GM21423 (cell line): Measurements from ENCODE around the gene KPTN.

Source experiments
- ATAC-seq: cut with Tn5 transposase; IDR thresholded peaks from one replicate; pipeline ENCODE4 v1.9.1; 2021; ENCODE audit warnings: mild to moderate bottlenecking, moderate library complexity; ENCODE audit not compliant: unreplicated experiment

KPTN gene

DNA sequence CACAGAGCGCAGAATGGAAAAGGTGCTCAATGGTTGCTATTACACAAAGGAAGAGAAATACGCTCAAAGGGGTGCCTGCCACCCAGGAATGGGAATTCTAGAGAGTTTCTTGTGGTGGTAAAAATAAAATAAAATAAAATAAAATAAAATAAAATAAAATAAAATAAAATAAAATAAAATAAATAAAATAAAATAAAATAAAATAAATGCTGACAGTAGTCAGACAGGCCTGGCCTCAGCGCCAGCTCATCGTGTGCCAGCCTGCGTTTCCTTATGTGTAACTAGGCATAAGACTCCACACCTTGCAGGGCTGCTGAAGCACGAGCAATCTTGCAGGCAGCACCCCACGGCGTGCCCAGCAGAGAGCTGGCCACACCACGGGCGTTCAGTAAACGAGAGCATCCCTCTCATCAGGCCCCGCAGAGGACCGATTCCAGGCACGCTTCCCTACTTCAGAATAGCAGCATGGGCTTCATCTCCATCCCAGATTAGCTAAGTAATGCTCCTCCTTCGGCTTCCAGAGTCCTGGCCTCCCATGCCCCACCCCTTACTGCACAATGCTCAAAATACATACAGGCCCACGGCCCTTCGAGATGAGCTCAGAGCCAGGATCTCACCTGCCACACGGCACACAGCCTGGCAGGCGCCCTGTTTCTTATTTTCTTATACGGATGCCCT lies 25.3 kb upstream of the KPTN start:
- ATAC-seq: no peak

DNA sequence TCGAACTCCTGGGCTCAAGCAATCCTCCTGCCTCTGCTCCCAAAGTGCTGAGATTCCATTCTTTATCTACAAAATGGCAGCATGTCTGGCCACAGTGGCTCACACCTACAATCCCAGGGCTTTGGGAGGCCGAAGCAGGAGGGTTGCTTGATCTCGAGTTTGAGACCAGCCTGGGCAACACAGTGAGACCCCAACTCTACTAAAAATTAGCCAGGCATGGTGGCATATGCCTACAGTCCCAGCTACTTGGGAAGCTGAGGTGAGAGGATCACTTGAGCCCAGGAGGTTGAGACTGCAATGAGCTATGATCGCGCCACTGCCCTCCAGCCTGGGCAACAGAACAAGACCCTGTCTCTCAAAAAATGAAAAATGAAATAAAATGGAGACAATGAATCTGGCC lies 24.7 kb upstream of the KPTN start:
- ATAC-seq: no peak

DNA sequence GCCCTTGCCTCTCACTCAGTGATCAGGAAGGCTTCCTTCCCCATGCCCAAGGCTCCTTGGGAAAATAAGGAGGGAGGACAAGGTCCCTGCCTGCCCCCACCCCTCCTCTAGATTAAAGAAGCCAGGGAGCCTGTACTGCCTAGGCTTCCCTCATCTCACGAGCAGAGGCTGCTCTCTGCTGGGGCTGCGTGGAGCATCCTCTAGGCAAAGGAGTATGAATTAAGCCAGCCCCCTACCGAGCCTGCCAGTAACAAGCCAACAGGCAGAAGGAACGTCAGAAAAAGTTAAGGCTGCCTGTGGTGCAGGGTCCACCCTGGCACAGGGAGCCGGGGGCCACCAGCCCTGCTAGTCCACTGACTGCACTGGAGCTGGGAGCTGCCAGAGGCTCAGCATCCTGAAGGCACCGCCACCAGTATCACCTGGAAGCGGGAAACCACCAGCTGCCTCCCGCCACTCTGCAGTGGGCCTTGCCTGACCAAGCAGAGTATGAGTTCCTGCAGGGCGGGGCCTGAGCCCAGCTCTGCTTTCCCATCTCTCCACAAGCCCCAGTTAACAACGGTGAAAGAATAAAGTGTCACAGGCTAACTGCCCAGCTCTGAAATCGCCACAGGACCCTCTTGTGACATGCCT lies 24.0 kb upstream of the KPTN start:
- ATAC-seq: no peak

DNA sequence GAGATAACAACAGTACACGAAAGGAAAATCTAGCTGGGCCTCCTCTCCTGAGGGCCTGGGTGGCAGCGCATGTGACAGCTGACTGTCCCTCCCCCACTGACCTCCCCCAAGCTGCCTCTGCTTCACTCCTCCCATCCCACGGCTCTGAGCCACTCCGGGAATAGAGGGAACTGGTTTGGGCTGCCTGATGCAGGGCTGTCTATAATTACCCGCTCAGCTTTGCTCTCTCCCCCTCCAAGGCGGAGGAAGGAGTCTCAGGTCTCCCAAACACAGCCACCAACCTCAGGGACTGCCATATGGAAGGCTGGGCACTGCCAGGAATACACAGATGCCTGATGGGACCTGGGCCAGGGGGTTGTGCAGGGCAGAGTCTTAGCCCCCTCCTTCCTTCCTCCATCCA lies 23.0 kb upstream of the KPTN start:
- no peak for ATAC-seq

DNA sequence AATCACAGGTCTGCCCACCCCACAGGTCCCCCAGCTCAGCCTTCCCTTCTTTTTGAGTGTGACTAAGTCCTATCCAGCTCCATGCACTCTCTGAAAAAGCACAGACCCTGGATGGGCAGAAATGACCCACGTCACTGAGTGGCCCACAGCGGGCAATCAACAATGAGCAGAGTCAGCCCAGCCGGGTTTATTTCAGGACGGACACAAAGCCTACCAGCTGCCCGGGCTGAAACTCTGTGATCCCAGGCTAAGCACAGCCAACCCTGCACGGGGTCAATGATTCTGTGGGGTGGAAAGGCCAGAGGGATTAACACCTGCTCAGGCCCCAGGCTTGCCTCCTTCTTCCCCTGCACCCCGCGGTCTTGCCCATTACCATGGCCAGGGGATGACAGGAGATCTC lies 22.4 kb upstream of the KPTN start:
- no peak for ATAC-seq

DNA sequence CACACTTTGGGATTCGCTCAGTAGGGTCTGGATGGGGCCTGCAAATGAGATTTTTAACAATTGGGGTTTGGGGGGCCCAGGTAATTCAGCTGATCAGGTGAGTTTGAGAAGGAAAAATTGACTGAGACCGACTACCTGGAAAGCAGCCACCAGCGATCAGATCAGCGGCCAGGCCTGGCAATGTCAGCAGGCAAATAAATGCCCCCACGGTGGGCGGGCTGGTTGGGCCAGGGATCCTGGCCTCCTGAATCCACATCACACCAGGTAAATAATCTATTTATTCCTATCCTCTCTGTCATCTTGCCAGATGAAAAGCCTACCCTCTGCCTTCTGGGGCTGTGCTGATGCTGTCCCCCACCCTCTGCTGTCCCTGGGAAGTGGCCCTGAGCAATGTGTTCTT lies 21.5 kb upstream of the KPTN start:
- no peak for ATAC-seq

DNA sequence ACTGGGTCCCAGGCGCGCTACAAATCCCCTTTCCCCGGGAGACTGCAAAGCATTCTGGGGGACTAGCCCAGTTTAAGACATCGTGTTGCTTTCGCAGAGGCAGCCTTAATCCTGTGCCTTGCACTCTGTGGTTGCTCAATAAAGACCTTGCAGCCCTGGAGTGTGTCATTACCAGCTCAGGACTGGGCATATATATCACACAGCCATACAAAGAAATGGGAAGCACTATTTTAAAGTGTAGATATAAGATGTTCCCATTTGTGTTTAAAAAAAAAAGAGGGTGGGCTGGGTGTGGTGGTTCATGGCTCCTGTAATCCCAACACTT lies 19.8 kb upstream of the KPTN start:
- no peak for ATAC-seq

DNA sequence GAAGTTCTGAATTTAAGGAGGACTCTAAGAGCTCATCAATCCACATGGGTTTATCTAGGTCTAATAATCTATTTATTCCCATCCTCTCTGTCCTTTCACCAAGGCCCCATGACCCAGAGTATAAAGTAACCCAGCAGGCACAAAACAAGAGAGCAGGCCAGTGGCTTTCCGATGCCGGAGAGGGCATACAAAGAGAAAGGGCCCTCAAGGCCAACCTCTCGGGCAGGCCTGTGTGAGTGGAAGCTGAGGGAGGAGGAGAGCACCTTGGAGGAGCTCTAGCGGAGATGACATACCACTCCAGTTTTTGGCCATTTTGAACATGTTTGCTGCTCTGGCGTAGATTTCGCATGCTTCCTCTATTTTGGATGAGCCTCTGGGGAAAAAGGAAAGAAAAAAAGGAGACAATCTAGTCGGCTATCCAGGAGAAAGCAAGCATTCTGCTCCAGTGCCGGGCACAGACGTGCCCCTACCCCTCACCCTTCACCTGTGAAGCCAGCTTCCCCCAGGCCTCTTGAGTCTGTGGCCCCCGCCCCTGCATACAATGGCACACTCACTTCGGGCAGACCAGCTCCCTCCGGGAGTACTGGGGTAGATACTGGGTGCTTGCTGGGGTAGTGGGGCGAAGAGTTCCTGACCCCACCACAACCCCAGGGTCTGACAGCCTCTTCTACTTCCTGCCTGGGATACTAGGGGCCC lies 19.3 kb upstream of the KPTN start:
- ATAC-seq: no peak

DNA sequence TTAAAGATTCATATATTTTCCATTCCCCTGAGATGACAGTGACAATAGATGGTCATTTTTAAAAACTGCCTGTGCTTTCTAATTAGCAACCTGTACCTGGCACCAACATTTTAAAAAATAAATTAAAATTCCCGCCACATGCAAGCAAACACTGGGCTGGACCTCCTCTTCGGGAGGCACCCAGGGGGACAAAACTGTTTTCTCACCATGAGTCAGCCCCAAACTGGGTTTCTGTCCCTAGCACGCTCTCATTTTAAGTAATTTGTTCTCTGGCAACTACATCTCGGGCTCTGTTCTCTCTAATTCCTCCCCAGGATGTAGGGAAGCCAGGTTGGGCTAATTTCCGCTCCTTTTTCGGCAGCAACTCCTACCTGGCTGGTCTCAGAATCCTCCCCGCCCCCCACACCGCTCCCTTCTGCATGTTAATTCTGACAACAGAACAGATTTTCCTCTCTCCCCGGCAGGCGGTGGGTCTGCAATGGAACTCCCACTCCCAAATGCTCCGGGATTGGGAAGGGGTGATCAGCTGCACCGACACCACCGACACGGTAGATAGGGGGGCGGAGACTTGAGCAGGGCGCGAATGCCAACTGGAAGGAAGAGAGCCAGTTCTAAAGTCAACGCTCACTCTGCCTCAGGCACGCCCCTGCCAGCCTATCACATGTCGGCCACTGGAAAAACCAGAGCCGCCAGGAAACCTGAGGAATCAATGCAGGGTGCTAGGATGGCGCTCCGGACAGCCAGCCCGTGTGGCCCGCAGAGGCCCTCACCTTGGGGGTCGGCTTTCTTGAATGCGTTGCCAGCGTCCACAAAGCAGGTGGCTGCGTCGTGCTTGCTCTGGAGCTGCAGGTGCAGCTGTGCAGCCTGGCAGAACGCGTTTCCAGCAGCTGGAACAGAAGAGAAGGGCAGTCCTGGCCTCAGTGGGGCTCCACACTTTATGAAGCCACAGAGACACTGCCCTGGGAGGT lies 16.1 kb upstream of the KPTN start:
- ATAC-seq: no peak

DNA sequence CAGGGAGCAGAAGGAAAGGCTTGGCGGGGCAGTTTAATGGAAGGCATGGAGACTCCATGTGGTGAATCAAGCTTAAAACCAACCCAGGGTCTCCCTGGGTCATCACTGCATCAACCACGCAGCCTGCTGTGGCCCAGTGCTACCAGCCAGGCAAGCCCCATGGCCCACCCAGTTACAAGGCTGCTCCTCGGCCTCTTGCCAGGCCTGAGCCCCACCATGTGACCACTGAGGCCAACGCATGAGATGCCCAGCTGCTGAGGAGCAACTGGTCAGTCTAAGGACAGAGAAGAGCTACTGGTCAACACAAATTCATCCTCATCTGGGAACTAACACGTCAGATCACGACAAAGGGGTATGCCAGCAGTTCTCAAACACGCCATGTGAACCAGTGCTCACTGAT lies 15.4 kb upstream of the KPTN start:
- no peak for ATAC-seq

DNA sequence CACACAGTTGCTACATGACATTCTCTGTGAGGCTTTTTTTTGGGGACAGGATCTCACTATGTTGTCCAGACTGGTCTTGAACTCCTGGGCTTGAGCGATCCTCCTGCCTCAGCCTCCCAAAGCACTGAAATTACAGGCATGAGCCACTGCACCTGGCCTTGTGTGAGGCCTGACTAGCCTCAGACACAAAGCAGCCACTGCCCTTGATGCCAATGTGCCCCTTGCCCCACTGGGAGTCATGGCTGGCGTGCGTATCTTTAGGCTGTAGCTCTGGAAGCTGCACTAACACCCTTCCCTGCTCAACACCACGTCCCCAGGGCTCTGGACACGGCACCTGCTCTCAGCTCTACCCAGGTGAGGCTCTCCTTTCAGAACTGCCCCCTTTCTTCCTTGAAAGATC lies 14.5 kb upstream of the KPTN start:
- ATAC-seq: no peak

DNA sequence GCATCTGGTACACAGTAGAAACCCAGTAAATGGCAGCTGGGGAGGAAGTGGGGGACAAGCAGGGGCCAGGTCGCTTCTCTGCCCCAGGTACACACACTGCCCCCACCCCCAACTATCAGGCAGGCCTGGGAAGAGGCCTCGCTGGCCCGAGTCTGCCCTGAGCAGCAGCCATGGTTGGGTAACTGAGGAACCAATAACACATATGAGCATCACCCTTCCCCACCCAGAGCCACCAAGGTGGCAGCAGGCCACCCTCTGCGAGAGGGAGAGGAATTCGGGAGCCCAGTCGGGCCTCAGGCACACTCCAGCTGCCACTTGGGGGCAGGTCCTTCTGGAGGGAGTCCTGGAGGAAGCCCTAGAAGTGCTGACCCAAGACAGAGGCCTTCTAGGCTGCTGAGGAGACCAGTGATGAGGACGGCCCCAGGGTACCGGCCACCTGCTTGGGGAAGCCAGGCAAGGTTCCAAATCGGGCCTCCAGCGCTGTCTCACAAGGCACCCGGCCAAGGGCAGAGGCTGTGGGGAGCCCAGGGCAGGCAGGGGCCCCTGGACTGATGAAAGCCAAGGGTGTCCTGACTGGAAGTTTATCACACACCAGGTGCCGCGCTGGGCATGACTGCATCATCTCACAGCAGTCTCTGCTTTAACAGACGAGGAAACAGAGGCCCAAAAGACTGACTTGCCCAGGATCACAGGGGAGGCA lies 14.0 kb upstream of the KPTN start:
- ATAC-seq: no peak

DNA sequence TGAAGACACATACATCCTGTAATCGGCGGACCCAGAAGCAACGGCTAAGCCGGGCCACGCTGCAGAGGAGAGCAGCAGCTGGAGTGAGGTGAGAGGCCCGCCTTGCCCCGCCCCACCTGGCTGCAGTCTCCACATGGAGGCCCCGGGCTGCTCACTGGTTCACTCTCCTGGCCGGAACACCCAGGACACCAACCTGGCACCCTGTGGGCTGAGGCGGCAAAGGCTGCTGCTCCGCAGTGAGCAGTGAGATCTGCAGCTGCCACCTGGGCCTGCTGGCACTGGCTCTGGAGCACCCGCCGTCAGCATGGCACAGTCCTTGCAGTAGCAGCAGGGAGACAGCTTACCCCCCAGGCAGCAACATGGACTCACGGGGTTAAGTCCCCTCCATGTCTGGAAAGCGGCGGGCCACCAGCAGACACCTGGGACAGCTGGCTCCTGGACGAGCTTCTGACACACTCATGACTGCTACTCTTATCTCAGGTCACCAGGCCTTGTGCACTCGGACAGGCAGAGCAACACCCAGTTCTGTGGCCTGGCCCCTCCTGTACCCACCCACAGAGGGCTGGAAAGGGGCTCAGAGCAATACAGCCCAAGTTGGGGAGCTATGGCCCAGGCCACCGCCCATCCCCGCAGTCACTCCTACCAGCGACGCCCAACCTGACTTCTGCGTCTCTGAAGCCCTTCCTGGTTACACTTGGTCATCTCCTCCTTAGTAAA lies 13.2 kb upstream of the KPTN start:
- no peak for ATAC-seq

DNA sequence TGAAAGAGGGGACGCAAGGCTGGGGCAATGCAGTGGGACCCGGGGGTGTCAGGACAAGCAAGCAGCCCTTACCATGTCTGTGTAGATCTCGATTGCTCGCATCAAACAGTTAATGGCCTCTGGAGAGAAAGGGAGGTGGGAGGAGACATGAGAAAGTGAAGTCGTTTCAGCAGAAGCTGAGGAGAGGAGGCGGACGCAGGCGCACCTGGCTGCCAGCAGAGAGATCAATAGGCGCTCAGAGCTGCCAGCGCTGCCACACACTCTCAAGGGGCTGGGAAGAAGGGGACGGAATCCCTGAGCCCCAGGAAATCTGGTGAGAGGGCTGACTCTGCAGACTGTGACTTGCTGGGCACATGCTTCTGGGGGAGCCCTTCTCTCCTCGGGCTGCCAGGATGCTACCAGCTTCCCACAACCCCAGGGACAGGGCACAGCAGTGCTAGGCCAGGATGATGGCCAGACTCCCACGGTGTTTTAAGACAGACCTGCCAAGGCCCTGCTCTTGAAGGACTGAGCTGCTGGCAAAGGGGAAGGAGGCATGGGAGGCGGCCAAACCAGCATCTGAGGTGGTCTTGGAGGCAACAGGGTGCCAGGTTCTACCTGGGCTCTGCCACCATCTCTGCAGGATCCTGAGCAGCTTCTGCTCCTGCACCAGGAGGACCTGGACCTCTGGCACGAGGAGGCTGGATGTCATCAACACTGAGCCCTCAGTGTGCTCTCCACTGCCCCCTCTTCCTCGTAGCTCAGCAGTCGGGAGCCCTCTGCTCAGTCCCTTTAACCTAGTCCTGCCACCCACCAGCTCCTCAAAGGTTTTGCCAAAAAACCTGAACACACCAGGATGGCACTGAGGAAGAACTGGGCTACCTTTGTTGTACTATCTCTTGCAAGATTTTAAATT lies 11.7 kb upstream of the KPTN start:
- ATAC-seq: no peak

DNA sequence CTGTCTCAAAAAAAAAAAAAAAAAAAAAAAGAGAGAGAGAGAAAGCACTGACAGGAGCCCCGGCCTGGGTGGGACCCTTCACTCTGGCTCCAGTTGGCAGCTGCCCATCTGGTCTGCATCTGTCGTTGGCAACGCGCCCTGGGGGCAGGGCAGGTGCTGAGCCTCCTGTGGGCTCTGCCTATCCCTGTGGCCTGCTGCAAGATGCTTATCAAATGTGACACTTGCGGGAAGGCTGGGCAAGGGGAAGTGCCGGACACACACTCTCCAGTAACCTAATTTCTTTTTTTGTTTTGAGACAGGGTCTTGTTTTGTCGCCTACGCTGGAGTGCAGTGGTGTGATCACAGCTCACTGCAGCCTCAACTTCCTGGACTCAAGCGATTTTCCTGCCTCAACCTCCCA lies 10.7 kb upstream of the KPTN start:
- ATAC-seq: no peak

DNA sequence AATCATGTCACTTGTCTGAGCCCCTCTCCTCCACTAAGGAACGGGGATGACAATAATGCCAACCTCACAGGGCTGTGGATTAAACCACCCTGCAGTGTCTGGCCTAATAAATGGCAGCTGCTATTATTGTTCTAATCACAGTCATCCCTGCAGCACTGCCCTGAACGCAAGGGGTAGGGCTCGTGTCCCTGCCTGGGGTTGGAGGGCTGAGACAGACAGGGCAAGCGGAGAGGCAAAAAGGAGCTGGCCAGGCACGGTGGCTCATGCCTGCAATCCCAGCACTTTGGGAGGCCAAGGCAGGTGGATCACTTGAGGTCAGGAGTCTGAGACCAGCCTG lies 10.2 kb upstream of the KPTN start:
- ATAC-seq: no peak

DNA sequence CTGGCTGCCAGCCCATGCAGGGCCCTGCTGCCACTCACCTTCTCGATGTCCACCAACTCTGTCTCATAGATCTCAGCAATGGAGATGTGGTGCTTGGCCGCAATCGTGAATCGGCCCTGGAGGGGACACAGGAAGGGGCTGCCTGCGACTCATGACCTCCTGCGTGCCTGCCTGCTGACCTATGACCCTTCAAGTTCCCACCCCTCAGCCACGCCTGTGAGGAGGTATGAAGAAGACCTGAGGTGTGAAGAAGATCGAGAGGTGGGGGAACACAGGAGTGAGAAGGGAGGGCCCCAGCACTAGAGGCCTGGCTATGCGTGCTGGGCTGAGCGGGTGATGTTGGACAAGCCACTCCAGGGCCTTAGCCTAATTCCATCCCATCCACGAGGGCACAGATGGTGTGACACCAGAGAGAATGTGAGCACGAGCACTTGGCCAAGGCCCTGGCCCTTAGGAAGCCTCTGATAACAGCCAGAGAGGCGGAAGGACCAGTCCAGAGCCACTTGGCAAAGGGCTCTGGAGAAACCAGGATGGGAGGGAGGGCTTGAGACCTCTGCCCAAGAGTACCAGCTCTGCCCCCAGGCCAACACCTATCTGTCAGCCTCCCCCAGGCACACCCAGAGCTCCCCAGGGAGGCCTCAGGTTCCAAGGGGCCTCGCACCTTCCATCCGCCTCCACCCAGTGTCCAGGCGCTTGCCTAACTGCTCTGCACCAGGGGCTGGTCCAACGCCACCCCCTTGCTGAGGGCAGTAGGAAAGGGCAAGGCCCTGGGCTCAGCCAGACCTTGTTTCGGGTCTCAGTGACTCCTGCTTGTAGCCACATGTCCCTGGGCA lies 9.6 kb upstream of the KPTN start:
- no peak for ATAC-seq

DNA sequence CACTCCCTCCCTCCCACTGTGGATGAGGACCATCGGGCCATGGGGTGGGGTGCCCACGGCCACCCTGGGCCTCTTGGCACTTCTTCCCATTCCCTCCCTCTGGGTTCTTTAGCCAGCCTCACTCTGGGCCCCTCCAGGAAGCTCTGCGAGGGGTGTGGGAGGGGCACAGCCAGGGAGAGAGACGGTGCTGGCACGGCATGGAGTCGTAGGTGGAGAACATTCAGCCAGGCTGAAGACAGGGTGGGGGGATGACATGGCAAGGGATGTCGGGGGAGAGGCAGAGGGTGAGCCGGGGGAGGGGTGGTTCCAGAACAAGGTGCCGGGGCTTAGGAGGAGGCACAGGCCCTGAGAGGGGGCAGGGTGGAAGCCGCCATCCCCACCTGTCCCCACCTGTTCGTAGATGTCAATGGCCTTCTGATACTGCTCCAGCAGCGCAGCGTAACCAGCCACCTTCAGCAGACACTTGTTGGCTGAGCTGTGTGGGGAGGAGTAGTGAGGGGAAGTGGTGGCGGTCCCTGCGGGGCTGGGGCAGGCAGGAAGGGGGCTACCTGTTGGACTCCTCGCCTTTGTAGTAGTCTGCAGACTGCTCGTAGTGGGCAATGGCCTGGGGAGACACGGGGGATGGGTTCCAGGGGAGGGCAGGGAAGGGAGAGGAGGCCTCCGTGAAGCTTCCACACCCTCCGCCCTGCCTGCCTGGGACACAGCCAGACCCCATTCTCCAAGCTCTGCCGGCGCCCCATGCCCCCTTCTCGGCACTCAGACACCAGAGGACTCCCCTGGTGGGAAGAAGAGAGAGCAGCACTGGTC lies 8.8 kb upstream of the KPTN start:
- ATAC-seq: no peak
